ENCODE data around the gene PRDM12.

PRDM12 gene

DNA sequence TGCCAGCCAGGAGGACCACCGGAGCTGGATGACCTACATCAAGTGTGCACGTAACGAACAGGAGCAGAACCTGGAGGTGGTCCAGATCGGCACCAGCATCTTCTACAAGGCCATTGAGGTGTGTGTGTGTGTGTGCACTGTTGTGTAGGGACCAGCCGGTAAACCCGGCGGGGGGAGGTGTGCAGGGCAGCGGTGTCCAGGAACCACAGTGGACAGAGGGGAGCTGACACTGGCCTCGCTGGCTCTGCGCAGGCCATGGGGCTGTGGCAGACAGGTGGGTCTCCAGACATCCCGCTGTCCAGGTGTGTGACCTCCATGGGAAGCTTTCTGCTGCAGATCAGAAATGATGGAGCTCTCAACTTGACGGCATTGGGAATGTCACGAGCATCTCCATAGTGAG, 3.8 kb downstream of the PRDM12 start:
- no peak for DNase-seq (ENCODE audit: low spot score)
- ChIA-PET POLR2A (ENCODE audit: low non-redundant PET) (no interaction called here), CTCF (interaction anchor here (0.6 to 1.1 kb wide), 3 partner anchors 11 to 222 kb away, joined by 3 read pairs; no protein-coding TSS in a partner anchor)
- TF ChIP-seq, protein P1, sequence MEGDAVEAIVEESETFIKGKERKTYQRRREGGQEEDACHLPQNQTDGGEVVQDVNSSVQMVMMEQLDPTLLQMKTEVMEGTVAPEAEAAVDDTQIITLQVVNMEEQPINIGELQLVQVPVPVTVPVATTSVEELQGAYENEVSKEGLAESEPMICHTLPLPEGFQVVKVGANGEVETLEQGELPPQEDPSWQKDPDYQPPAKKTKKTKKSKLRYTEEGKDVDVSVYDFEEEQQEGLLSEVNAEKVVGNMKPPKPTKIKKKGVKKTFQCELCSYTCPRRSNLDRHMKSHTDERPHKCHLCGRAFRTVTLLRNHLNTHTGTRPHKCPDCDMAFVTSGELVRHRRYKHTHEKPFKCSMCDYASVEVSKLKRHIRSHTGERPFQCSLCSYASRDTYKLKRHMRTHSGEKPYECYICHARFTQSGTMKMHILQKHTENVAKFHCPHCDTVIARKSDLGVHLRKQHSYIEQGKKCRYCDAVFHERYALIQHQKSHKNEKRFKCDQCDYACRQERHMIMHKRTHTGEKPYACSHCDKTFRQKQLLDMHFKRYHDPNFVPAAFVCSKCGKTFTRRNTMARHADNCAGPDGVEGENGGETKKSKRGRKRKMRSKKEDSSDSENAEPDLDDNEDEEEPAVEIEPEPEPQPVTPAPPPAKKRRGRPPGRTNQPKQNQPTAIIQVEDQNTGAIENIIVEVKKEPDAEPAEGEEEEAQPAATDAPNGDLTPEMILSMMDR (conservative IDR thresholded peaks at IDR 0.05; ENCODE audit: low read depth) = no peak
- no peak overlapping the region for H3K27ac ChIP-seq

DNA sequence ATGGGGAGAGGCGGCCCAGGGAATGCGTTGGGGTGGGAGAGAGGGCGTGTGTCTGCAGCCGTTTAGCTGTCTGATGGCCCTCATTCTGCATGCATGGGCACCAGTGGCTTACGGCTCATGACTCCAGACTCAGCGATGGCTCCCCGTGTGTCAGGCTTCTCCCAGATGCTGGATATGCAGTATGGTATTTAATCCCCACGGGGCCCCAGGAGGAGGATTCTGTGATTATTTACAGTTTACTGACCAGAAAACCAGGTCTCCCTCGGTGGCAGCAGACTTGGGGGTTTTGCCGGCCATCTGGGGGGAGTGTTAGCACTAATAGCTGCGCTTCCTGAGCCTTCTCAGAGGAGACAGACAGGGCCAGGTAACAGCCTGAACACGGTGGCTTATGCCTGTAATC, 4.3 kb downstream of the PRDM12 start:
- DNase-seq (ENCODE audit: low spot score) = no peak
- no peak overlapping the region for H3K27ac ChIP-seq
- CTCF ChIA-PET = interaction anchor here (0.7 kb wide), 1 partner anchor 11 kb away, joined by 3 read pairs; no protein-coding TSS in a partner anchor
- POLR2A ChIA-PET (ENCODE audit: low non-redundant PET) = no interaction called here
- TF ChIP-seq, protein P1 (conservative IDR thresholded peaks at IDR 0.05; ENCODE audit: low read depth) = no peak

DNA sequence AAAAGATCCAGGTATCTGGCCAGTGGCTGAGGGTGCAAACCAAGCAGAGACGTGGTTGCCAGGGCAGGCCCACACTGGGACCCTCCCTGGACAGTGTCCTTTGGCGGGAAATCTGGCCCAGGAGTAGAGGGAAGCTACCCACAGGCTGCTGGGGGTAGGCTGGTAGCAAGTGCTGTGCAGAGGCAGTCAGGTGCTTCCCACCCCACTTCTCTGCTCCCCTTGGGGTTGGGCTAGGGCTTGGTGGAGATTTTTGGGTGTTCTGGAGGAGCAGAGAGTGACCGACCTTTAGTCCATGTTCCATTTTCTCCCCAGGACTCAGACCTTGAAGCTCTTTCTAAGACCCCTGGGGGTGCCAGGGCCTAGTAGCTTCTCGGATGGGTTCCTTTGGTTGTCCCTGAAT, 5.6 kb downstream of the PRDM12 start:
- ChIA-PET POLR2A (ENCODE audit: low non-redundant PET) (no interaction called here), CTCF (interaction anchor here (0.6 kb wide), 1 partner anchor 174 kb away, joined by 3 read pairs; no protein-coding TSS in a partner anchor)
- TF ChIP-seq, protein P1 (conservative IDR thresholded peaks at IDR 0.05; ENCODE audit: low read depth) = no peak
- no peak overlapping the region for H3K27ac ChIP-seq
- DNase-seq (ENCODE audit: low spot score) = no peak

DNA sequence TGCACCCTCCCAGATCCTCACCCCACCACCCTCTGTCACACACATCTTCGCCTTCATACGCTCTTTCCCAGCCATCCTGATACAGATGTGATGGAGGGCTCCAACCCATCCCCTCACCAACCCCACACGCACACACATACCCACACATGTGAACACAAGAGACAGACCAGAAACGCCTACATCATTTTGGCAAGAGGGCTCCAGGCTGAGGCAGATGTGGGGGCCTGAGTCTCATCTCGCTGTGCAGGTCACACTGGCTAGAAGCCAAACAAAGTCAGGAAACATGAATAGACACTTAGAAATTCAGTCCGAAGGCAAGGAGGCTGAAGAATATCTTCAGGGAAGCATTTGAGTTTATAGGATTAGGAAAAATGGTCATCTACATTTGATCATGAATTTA, 6.2 kb downstream of the PRDM12 start:
- TF ChIP-seq, protein P1 (conservative IDR thresholded peaks at IDR 0.05; ENCODE audit: low read depth) = no peak
- CTCF ChIA-PET = interaction anchor here (0.6 kb wide), 1 partner anchor 928 kb away, joined by 3 read pairs; no protein-coding TSS in a partner anchor
- no peak overlapping the region for H3K27ac ChIP-seq
- DNase-seq (ENCODE audit: low spot score) = no peak
- POLR2A ChIA-PET (ENCODE audit: low non-redundant PET) = no interaction called here

DNA sequence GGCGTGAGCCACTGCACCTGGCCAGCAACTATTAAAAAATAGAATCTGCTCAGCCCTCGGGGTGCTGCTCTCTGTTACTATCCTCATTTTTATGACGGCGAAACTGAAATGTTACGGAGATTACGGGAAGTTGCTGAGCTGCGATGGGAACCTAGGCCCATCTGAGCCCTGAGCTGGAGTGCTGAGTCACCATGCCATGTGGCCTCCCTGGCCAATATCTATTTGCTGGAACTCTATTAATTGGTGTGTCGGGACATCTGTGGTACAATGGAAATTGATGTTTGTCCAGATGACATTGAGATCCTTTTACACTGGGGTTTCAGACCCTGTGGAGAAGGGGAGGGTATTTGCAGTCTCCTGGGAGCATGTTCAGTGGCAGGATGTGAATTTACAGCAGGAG, 8.1 kb downstream of the PRDM12 start:
- DNase-seq (ENCODE audit: low spot score) = no peak
- ChIA-PET CTCF (no interaction called here), POLR2A (ENCODE audit: low non-redundant PET) (no interaction called here)
- TF ChIP-seq, protein P1 (conservative IDR thresholded peaks at IDR 0.05; ENCODE audit: low read depth) = no peak
- no peak overlapping the region for H3K27ac ChIP-seq

DNA sequence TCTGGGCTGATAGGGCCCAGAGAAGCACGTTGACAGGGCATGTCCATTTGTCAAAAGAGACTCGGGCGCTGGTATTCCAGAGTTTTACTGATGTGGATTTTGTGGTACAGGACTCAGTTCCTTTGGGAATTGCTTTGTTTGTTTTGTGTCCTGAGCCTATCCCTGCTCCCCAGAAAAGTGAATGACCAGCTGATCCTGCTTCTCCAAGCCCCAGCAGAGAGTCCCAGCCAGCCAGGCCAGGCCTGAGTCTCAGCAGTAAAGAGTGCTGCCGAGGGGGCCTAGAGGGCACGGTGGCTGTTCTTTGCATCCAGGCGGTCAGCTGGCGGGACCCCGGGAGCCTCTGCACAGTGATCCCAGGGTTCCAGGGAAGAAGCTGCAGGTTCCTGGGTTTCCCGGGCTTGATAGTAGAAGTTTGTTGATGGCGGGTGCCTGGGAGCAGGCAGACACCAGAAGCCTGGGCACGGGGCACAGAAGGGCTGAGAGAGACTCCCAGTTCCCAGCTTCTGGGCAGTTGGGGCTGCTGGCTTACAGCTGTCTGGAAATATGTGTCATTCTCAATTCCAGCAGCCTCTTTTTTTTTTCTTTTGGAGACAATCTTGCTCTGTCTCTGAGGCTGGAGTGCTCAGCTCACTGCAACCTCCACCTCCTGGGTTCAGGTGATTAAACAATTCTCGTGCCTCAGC, 8.7 kb downstream of the PRDM12 start:
- DNase-seq (ENCODE audit: low spot score) = no peak
- POLR2A ChIA-PET (ENCODE audit: low non-redundant PET) = no interaction called here
- TF ChIP-seq, protein P1 (conservative IDR thresholded peaks at IDR 0.05; ENCODE audit: low read depth) = no peak
- H3K27ac ChIP-seq = no peak overlapping the region
- CTCF ChIA-PET = no interaction called here
